ENCODE measurements around the gene NFX1.

Gene NFX1

GRCh38 chr9:33291901-33292300 lies 1.6 kb downstream of the NFX1 start:
- H3K9me3 ChIP-seq (ENCODE audit: low read depth, low read length): no peaks in the 10 kb centered on the region
- no peak overlapping the region for H3K4me3 ChIP-seq
- peaks cover 45% of the 10 kb centered on the region for H3K36me3 ChIP-seq (ENCODE audit: insufficient read depth, low read length)
- H3K9ac ChIP-seq (ENCODE audit: insufficient read length): no peak overlapping the region
- TF ChIP-seq POLR2AphosphoS5 (IDR thresholded peaks at IDR 0.05; ENCODE audit: borderline replicate concordance, low read depth, low read length) (no peak), FOXP2 (optimal IDR thresholded peaks at IDR 0.05; ENCODE audit: control extremely low read depth, extremely low read length, insufficient read depth) (no peak), EZH2 (IDR thresholded peaks at IDR 0.05) (no peak)
- H3K27ac ChIP-seq: no peak overlapping the region
- no peak for DNase-seq (ENCODE audit: low read depth, low spot score)

GRCh38 chr9:33293782-33294181 lies 3.5 kb downstream of the NFX1 start:
- Histone ChIP-seq H3K9me3 (ENCODE audit: low read depth, low read length) (no peaks in the 10 kb centered on the region), H3K36me3 (ENCODE audit: insufficient read depth, low read length) (peaks cover 64% of the 10 kb centered on the region), H3K27ac (no peak overlapping the region), H3K4me3 (no peak overlapping the region), H3K9ac (ENCODE audit: insufficient read length) (no peak overlapping the region)
- TF ChIP-seq EZH2 (IDR thresholded peaks at IDR 0.05): no peak
- TF ChIP-seq POLR2AphosphoS5 (IDR thresholded peaks at IDR 0.05; ENCODE audit: borderline replicate concordance, low read depth, low read length): no peak
- TF ChIP-seq FOXP2 (optimal IDR thresholded peaks at IDR 0.05; ENCODE audit: control extremely low read depth, extremely low read length, insufficient read depth): no peak
- DNase-seq (ENCODE audit: low read depth, low spot score): no peak

GRCh38 chr9:33294670-33295432 lies 4.5 kb downstream of the NFX1 start:
- DNase-seq (ENCODE audit: low read depth, low spot score): no peak
- Histone ChIP-seq H3K27ac (no peak overlapping the region), H3K36me3 (ENCODE audit: insufficient read depth, low read length) (peaks cover 75% of the 10 kb centered on the region), H3K9ac (ENCODE audit: insufficient read length) (no peak overlapping the region), H3K4me3 (no peak overlapping the region), H3K9me3 (ENCODE audit: low read depth, low read length) (no peaks in the 10 kb centered on the region)
- TF ChIP-seq EZH2 (IDR thresholded peaks at IDR 0.05) (no peak), POLR2AphosphoS5 (IDR thresholded peaks at IDR 0.05; ENCODE audit: borderline replicate concordance, low read depth, low read length) (no peak), FOXP2 (optimal IDR thresholded peaks at IDR 0.05; ENCODE audit: control extremely low read depth, extremely low read length, insufficient read depth) (no peak)

GRCh38 chr9:33295571-33295970 lies 5.3 kb downstream of the NFX1 start:
- H3K36me3 ChIP-seq (ENCODE audit: insufficient read depth, low read length): peaks cover 80% of the 10 kb centered on the region
- no peaks in the 10 kb centered on the region for H3K9me3 ChIP-seq (ENCODE audit: low read depth, low read length)
- no peak for DNase-seq (ENCODE audit: low read depth, low spot score)
- TF ChIP-seq POLR2AphosphoS5 (IDR thresholded peaks at IDR 0.05; ENCODE audit: borderline replicate concordance, low read depth, low read length) (no peak), FOXP2 (optimal IDR thresholded peaks at IDR 0.05; ENCODE audit: control extremely low read depth, extremely low read length, insufficient read depth) (no peak), EZH2 (IDR thresholded peaks at IDR 0.05) (no peak)
- H3K27ac ChIP-seq: no peak overlapping the region
- no peak overlapping the region for H3K4me3 ChIP-seq
- no peak overlapping the region for H3K9ac ChIP-seq (ENCODE audit: insufficient read length)

- no peak for TF ChIP-seq EZH2 (IDR thresholded peaks at IDR 0.05)
- TF ChIP-seq POLR2AphosphoS5 (IDR thresholded peaks at IDR 0.05; ENCODE audit: borderline replicate concordance, low read depth, low read length): no peak
- TF ChIP-seq FOXP2 (optimal IDR thresholded peaks at IDR 0.05; ENCODE audit: control extremely low read depth, extremely low read length, insufficient read depth): no peak
- DNase-seq (ENCODE audit: low read depth, low spot score): no peak
- Histone ChIP-seq H3K27ac (no peak overlapping the region), H3K9me3 (ENCODE audit: low read depth, low read length) (no peaks in the 10 kb centered on the region), H3K36me3 (ENCODE audit: insufficient read depth, low read length) (peaks cover 92% of the 10 kb centered on the region), H3K9ac (ENCODE audit: insufficient read length) (no peak overlapping the region), H3K4me3 (no peak overlapping the region)
Measured at GRCh38 chr9:33297432-33297831, 7.1 kb downstream of the NFX1 start.

GRCh38 chr9:33300546-33300945 lies 10.2 kb downstream of the NFX1 start:
- Histone ChIP-seq H3K27ac (no peak overlapping the region), H3K9ac (ENCODE audit: insufficient read length) (no peak overlapping the region), H3K36me3 (ENCODE audit: insufficient read depth, low read length) (peaks cover 97% of the 10 kb centered on the region), H3K9me3 (ENCODE audit: low read depth, low read length) (no peaks in the 10 kb centered on the region), H3K4me3 (no peak overlapping the region)
- TF ChIP-seq POLR2AphosphoS5 (IDR thresholded peaks at IDR 0.05; ENCODE audit: borderline replicate concordance, low read depth, low read length) (no peak), EZH2 (IDR thresholded peaks at IDR 0.05) (no peak), FOXP2 (optimal IDR thresholded peaks at IDR 0.05; ENCODE audit: control extremely low read depth, extremely low read length, insufficient read depth) (no peak)
- DNase-seq (ENCODE audit: low read depth, low spot score): no peak

GRCh38 chr9:33304362-33304761 lies 14.0 kb downstream of the NFX1 start:
- Histone ChIP-seq H3K4me3 (no peak overlapping the region), H3K36me3 (ENCODE audit: insufficient read depth, low read length) (peaks cover 94% of the 10 kb centered on the region), H3K27ac (no peak overlapping the region), H3K9me3 (ENCODE audit: low read depth, low read length) (no peaks in the 10 kb centered on the region), H3K9ac (ENCODE audit: insufficient read length) (no peak overlapping the region)
- TF ChIP-seq EZH2 (IDR thresholded peaks at IDR 0.05) (no peak), POLR2AphosphoS5 (IDR thresholded peaks at IDR 0.05; ENCODE audit: borderline replicate concordance, low read depth, low read length) (no peak), FOXP2 (optimal IDR thresholded peaks at IDR 0.05; ENCODE audit: control extremely low read depth, extremely low read length, insufficient read depth) (no peak)
- DNase-seq (ENCODE audit: low read depth, low spot score): no peak

GRCh38 chr9:33306037-33306436 lies 15.7 kb downstream of the NFX1 start:
- Histone ChIP-seq H3K36me3 (ENCODE audit: insufficient read depth, low read length) (peaks cover 96% of the 10 kb centered on the region), H3K4me3 (no peak overlapping the region), H3K9me3 (ENCODE audit: low read depth, low read length) (no peaks in the 10 kb centered on the region), H3K9ac (ENCODE audit: insufficient read length) (no peak overlapping the region), H3K27ac (no peak overlapping the region)
- TF ChIP-seq FOXP2 (optimal IDR thresholded peaks at IDR 0.05; ENCODE audit: control extremely low read depth, extremely low read length, insufficient read depth) (no peak), POLR2AphosphoS5 (IDR thresholded peaks at IDR 0.05; ENCODE audit: borderline replicate concordance, low read depth, low read length) (no peak), EZH2 (IDR thresholded peaks at IDR 0.05) (no peak)
- no peak for DNase-seq (ENCODE audit: low read depth, low spot score)

- peaks cover 96% of the 10 kb centered on the region for H3K36me3 ChIP-seq (ENCODE audit: insufficient read depth, low read length)
- no peaks in the 10 kb centered on the region for H3K9me3 ChIP-seq (ENCODE audit: low read depth, low read length)
- no peak overlapping the region for H3K9ac ChIP-seq (ENCODE audit: insufficient read length)
- TF ChIP-seq EZH2 (IDR thresholded peaks at IDR 0.05): no peak
- TF ChIP-seq FOXP2 (optimal IDR thresholded peaks at IDR 0.05; ENCODE audit: control extremely low read depth, extremely low read length, insufficient read depth): no peak
- TF ChIP-seq POLR2AphosphoS5 (IDR thresholded peaks at IDR 0.05; ENCODE audit: borderline replicate concordance, low read depth, low read length): no peak
- H3K27ac ChIP-seq: no peak overlapping the region
- H3K4me3 ChIP-seq: no peak overlapping the region
- DNase-seq (ENCODE audit: low read depth, low spot score): no peak
Measured at GRCh38 chr9:33307067-33307466, 16.8 kb downstream of the NFX1 start.
